BE2C (cell line): Measurements from ENCODE around the gene AP1G2.

Source experiments
- DNase-seq: peaks from one replicate; pipeline ENCODE4 v3.0.0-alpha.2; 2020
- H3K27me3 ChIP-seq: fragments of 250-450 bp; sonication (Bioruptor Pico); 2 replicates; pipeline ENCODE4 v1.5.1; 2020; ENCODE audit warnings: mild to moderate bottlenecking
- H3K36me3 ChIP-seq: fragments of 250-450 bp; sonication (Bioruptor Pico); 2 replicates; pipeline ENCODE4 v1.5.1; 2020; ENCODE audit warnings: mild to moderate bottlenecking
- H3K4me1 ChIP-seq: fragments of 250-450 bp; sonication (Bioruptor Pico); 2 replicates; pipeline ENCODE4 v1.5.1; 2020
- H3K4me3 ChIP-seq: 2 replicates; pipeline ENCODE4 v1.5.1; 2011; ENCODE audit warnings: low read depth, low read length
- H3K9me3 ChIP-seq: fragments of 250-450 bp; sonication (Bioruptor Pico); 2 replicates; pipeline ENCODE4 v1.5.1; 2020
- TF ChIP-seq, protein P1 (sequence below): IDR thresholded peaks from 2 replicates; pipeline ENCODE4 v1.5.1; 2012; ENCODE audit warnings: mild to moderate bottlenecking, low read depth, low read length

Gene AP1G2

DNA sequence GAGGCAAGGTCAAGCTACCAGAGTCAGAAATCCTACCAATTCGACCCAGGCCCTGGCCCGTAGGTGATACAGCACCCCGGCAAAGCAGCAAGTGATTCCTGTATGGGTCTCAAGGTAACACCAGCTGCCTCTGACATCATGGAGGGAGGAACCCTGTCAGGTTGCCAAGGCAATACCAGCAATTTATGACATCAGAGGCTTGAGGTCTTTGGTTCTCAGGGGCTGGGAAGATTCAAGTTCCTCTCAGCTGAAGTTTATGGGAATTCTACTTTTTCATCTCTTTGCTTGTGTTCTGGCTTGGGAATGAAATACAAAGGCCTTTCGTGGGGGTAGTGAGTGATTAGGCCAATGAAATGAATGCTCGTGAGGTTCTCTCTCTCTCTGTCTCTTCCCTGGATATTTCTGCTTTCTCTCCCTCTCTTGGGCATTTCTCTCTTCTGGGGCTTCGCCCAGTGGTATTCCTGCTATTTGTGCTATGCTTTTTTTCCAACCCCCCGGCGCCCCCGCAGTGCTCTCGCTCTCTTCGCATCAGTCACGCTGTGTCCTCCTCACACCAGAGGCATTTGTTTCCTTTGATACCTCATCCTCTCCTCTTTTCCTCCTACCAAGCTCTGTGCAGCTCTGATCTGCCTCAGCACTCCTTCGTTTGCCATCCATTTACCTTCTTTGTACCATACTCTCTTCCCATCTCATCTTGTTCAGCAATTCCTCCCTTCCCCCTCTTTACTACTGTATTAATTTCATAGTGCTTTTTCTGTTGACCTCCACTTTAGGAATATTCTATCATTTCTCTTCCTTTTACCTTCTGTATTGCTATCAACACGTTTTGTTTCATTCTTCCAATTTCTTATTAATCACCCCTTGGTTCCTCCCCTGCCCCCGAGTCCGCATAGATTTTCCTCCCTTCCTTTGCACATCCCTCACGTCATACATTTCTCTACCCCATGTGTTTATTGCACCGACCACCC is 19.0 kb downstream of the AP1G2 start:
- no peaks in the 10 kb centered on the region for H3K9me3 ChIP-seq
- H3K36me3 ChIP-seq: no peaks in the 10 kb centered on the region
- H3K27me3 ChIP-seq: no peaks in the 10 kb centered on the region
- H3K4me3 ChIP-seq: no peak overlapping the region
- DNase-seq: no peak
- TF ChIP-seq, protein P1, sequence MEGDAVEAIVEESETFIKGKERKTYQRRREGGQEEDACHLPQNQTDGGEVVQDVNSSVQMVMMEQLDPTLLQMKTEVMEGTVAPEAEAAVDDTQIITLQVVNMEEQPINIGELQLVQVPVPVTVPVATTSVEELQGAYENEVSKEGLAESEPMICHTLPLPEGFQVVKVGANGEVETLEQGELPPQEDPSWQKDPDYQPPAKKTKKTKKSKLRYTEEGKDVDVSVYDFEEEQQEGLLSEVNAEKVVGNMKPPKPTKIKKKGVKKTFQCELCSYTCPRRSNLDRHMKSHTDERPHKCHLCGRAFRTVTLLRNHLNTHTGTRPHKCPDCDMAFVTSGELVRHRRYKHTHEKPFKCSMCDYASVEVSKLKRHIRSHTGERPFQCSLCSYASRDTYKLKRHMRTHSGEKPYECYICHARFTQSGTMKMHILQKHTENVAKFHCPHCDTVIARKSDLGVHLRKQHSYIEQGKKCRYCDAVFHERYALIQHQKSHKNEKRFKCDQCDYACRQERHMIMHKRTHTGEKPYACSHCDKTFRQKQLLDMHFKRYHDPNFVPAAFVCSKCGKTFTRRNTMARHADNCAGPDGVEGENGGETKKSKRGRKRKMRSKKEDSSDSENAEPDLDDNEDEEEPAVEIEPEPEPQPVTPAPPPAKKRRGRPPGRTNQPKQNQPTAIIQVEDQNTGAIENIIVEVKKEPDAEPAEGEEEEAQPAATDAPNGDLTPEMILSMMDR: no peak
- H3K4me1 ChIP-seq: peaks cover 11% of the 10 kb centered on the region

DNA sequence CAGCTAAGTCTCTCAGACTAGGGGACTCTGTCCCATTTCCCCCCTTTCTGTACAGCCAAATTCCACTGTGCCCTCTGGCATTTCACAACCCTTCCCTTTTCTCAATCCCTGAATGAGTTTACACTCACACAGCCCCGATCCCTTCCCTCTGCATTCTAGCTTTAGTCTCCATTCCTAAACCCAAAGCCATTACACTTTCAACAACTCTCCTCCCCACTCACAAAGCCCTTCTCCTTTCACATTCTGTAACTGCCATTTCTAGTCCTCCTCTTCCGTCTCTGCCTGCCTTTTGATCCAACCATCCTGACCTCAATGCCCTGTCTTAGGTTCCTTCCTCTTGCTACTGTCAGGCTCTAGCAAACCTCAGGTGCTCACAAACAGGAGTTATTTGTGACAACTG is 19.7 kb downstream of the AP1G2 start:
- no peaks in the 10 kb centered on the region; the same call in 1 of the 2 replicates for H3K36me3 ChIP-seq
- no peaks in the 10 kb centered on the region for H3K9me3 ChIP-seq
- no peaks in the 10 kb centered on the region for H3K27me3 ChIP-seq
- peaks cover 11% of the 10 kb centered on the region for H3K4me1 ChIP-seq
- H3K4me3 ChIP-seq: no peak overlapping the region
- TF ChIP-seq, protein P1: no peak
- no peak for DNase-seq

DNA sequence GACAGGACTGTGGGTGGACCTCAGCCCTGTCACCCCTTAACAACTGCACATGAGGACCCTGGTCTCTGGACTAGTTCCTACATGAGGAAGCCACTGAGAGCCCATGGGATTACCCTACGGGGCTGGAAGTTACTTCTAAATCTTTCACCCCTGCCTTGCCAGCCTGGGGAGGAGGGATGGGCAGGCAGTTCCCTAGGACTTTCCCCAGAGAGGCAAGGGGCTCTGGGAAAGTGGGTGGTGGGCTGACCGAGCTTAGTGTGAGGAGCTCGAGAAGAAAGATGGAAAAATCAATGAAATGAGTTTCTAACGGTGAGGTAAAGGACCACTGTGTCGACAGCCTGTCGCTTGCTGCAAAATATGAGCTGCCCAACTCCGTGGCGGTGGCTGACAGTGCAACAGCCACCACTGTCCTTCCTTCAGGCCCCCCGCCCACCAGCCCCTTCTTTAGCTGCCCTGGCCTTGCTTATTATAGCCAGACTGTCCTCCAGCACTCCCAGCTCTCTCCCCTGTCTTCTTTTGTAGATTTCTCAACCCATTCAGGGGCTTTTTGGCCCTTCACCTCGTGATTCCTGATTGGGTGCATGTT is 21.0 kb downstream of the AP1G2 start:
- H3K36me3 ChIP-seq: no peaks in the 10 kb centered on the region; the same call in 1 of the 2 replicates
- H3K4me3 ChIP-seq: no peak overlapping the region
- peaks cover 11% of the 10 kb centered on the region for H3K4me1 ChIP-seq
- no peaks in the 10 kb centered on the region for H3K27me3 ChIP-seq
- no peaks in the 10 kb centered on the region for H3K9me3 ChIP-seq
- TF ChIP-seq, protein P1: no peak
- no peak for DNase-seq

DNA sequence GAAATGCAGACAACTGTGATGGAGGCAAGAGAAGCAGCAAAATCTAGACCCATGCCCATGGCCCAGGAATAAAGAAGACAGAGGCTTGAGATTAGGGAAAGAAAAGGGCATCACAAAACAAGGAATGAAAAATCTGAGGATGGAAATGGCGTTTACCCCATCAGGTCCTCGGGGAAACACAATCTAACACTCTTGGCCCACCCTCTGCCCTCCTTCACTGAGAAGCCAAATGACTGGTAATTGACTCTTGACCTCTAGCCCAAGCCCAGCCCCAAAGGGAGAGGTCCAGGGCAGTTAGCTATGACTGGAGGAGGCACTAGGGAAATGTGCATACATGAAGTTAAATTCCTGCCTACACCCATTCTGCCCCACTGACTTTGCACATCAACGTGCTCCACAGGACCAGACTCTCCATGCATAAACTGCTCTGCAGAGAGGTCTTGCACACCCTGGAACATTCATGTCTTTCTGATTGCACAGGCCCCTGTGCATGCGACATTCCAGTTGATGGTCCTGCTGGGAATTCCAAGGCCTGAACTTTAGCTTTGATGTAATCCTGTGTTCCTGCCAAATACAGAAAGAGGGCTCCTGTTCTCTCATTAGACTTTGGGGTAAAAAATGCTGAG is 21.7 kb downstream of the AP1G2 start:
- Histone ChIP-seq H3K27me3 (no peaks in the 10 kb centered on the region), H3K4me1 (peaks cover 11% of the 10 kb centered on the region), H3K36me3 (no peaks in the 10 kb centered on the region; the same call in 1 of the 2 replicates), H3K9me3 (no peaks in the 10 kb centered on the region), H3K4me3 (no peak overlapping the region)
- TF ChIP-seq, protein P1: no peak
- DNase-seq: no peak

DNA sequence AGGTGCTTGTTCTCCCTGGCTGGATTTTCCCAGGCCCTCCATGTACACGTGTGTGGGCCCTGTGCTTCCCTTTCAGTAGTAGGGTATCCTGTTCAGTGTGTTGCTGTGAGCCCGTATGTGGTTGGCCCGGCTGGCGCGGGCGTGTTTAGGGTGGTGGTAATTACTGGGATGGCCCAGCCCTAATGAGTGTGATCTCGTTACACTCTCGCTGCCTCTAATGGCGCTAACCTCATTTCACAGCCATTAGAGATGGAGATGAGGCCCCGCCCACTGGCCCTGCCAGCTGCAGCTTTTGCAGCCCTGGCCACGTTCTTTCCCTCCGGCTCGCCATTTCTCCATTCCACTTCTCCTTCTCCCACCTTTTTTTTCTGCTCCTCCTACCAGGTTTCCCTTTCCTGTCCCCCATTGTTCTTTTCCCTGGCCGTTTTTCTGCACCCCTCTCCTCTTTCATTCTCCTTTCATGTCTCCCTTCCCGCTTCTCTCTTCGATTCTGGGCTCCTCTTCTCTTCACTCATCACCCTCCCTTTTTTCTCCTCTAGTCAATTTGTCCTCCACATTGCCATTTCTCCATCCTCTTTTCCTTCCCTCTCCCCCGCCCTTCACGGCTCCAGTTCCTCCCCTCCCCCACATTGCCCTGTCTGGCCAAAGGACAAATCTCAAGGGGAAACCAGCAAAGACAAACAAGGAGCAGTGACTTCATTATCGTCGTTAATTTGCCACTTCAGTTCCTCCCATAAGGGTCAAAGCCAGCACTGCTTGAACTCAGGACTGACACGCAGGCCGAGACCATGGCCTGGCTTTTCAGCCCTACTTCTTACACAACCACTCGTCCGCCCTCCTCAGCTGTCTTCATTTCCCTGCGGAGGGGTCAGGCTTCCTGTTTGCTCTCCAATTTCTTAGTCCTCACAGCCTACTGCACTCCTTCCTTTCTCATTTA is 22.8 kb downstream of the AP1G2 start:
- TF ChIP-seq, protein P1: no peak
- H3K27me3 ChIP-seq: no peaks in the 10 kb centered on the region
- DNase-seq: peak; percentile 76
- no peaks in the 10 kb centered on the region for H3K9me3 ChIP-seq
- peaks cover 11% of the 10 kb centered on the region for H3K4me1 ChIP-seq
- no peaks in the 10 kb centered on the region; the same call in 1 of the 2 replicates for H3K36me3 ChIP-seq
- H3K4me3 ChIP-seq: peak overlapping the region; percentile 23; the same call in 1 of the 2 replicates
